ENCODE results near the gene TXNDC5.
"Not testable (repeated sequence)": the region's sequence is repeated elsewhere in the genome, so short reads cannot be mapped to it uniquely, and the experiment has no call there.

The TXNDC5 gene

GRCh38 chr6:7894262-7895124, 16.1 kb downstream of the TXNDC5 start:
- no peak for FAIRE-seq

GRCh38 chr6:7893342-7893741, 17.2 kb downstream of the TXNDC5 start:
- FAIRE-seq: no peak

GRCh38 chr6:7892367-7892766, 18.2 kb downstream of the TXNDC5 start:
- not testable (repeated sequence) for FAIRE-seq

GRCh38 chr6:7891078-7891872, 19.3 kb downstream of the TXNDC5 start:
- no peak for FAIRE-seq

- no peak for FAIRE-seq
Observed at GRCh38 chr6:7888587-7889357, 21.8 kb downstream of the TXNDC5 start.

GRCh38 chr6:7887278-7887991, 23.2 kb downstream of the TXNDC5 start:
- FAIRE-seq: no peak

- FAIRE-seq: no peak
Observed at GRCh38 chr6:7886132-7886531, 24.5 kb downstream of the TXNDC5 start.

- FAIRE-seq: no peak
Observed at GRCh38 chr6:7883381-7883780, 27.2 kb downstream of the TXNDC5 start.

GRCh38 chr6:7882505-7883257, 27.9 kb downstream of the TXNDC5 start:
- FAIRE-seq: no peak

- FAIRE-seq: no peak
Observed at GRCh38 chr6:7881765-7882500, 28.7 kb downstream of the TXNDC5 start.

GRCh38 chr6:7880718-7881107, 29.9 kb downstream of the TXNDC5 start:
- FAIRE-seq: no peak

- FAIRE-seq: no peak
Observed at GRCh38 chr6:7879980-7880717, 30.4 kb downstream of the TXNDC5 start.

GRCh38 chr6:7879579-7879978, 31.0 kb downstream of the TXNDC5 start:
- no peak for FAIRE-seq

- no peak for FAIRE-seq
Observed at GRCh38 chr6:7879043-7879442, 31.5 kb downstream of the TXNDC5 start.

- FAIRE-seq: no peak
Observed at GRCh38 chr6:7878401-7878964, 32.1 kb downstream of the TXNDC5 start.

GRCh38 chr6:7868926-7869325, 41.7 kb downstream of the TXNDC5 start:
- no peak for FAIRE-seq

- FAIRE-seq: no peak
Observed at GRCh38 chr6:7866526-7866925, 44.1 kb downstream of the TXNDC5 start.

GRCh38 chr6:7865781-7866180, 44.8 kb downstream of the TXNDC5 start:
- no peak for FAIRE-seq

GRCh38 chr6:7859591-7859990, 51.0 kb downstream of the TXNDC5 start:
- FAIRE-seq: no peak

GRCh38 chr6:7851780-7852179, 58.8 kb downstream of the TXNDC5 start:
- FAIRE-seq: no peak
